Activated naive CD8-positive, alpha-beta T cell treated with anti-CD3 and anti-CD28 coated beads, Interleukin-2, amount 50 U/mL, for 16 hours (primary cell): ENCODE measurements around the gene ITGB3BP.
"Not testable (repeated sequence)": the region's sequence is repeated elsewhere in the genome, so short reads cannot be mapped to it uniquely, and the experiment has no call there.

Source experiments
- DNase-seq: peaks from one replicate; pipeline ENCODE4 v3.0.0-alpha.2; 2020; ENCODE audit warnings: low read depth, low spot score

Gene ITGB3BP

GRCh38 chr1:63506782-63507181 is 16.2 kb downstream of the ITGB3BP start:
- DNase-seq, result no peak

DNA sequence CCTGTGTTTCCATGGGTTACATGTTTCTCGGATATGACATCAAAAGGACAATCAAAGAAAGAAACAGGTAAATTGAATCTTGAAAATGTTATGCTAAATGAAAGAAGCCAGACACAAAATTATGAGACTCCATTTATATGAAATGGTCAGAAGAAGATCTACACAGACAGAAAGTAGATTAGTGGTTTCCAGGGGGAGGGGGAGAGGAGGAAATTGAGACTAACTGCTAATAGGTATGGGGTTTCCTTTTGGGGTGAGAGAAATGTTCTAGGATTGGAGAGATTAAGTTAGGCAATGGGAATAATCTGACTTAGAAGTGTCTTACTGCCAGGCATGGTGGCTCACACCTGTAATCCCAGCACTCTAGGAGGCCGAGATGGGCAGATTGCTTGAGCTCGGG is 21.8 kb downstream of the ITGB3BP start:
- DNase-seq, result no peak

DNA sequence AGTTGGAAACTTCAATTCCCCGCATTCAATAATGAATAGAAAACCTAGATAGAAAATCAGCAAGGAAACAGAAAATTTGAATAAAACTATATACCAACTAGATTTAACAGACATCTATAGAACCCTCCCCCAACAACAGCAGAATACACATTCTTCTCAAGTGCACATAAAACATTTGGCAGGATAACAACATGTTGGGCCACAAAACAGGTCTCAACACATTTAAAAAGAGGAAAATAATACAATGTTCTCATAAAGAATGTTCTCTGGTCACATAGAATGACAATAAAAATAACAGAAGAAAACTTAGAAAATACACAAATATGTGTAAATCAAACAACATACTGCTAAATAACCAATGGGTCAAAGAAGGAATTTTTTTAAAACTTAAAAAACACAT is 24.9 kb downstream of the ITGB3BP start:
- no peak for DNase-seq

GRCh38 chr1:63497577-63497976 is 25.4 kb downstream of the ITGB3BP start:
- no peak for DNase-seq

GRCh38 chr1:63487336-63488065 is 35.5 kb downstream of the ITGB3BP start:
- no peak for DNase-seq

GRCh38 chr1:63486629-63487028 is 36.4 kb downstream of the ITGB3BP start:
- no peak for DNase-seq

DNA sequence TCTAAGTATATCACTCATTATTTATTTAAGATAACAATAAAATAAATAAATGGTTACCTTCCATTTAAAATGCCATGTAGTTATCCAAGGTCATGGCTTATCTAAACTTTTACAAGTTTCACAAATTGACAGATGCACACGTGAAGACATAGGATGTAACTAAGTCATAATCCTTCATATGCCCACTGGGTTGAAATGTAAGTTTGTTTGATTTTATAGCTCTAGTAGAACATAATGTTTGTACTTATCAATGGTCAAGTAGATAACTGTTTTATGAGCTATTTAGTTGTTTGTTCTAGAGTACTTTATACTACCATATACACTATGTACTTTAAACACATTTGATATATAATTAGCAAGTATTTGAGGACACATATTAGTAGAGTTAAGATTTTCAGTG is 43.0 kb downstream of the ITGB3BP start:
- no peak for DNase-seq

GRCh38 chr1:63475761-63476160 is 47.3 kb downstream of the ITGB3BP start:
- DNase-seq, result no peak

- DNase-seq, result not testable (repeated sequence)
These were observed 54.3 kb downstream of the ITGB3BP start for GRCh38 chr1:63468683-63469082.

DNA sequence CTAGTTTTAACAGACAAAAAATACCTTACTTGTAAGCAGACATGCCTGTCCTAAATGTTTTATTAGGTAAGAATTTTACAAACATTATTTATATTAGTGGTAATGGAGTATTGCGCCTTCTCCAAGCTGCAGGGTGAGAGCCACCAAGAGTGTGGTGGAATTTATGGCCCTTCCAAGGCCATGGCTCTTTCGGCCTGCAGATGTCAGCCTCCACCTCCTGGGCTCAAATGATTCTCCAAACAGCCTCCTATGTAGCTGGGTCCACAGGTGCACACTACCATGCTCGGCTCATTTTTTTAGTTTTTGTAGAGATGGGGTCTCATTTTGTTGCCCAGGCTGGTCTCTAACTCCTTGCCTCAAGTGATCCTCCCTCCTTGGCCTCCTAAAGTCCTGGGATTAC is 56.3 kb downstream of the ITGB3BP start:
- DNase-seq, result no peak

DNA sequence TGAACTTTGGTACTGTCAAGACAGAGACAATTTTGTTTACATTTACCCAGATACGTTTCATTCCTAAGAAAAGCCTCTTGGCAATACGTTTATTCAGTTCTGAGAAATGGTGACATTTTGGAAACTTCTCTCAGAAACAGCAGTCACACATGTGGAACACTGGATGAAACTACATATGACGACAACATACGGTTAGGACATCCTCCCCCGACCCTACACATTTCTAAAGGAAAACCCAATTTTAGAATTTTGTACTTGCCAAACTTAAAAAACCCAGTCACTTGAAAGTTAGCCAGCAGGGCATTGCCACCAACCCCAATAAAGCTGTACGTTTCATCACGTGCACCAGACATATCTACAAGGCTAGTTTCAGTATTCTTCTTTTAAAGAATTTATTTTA is 56.8 kb downstream of the ITGB3BP start:
- DNase-seq, result no peak

DNA sequence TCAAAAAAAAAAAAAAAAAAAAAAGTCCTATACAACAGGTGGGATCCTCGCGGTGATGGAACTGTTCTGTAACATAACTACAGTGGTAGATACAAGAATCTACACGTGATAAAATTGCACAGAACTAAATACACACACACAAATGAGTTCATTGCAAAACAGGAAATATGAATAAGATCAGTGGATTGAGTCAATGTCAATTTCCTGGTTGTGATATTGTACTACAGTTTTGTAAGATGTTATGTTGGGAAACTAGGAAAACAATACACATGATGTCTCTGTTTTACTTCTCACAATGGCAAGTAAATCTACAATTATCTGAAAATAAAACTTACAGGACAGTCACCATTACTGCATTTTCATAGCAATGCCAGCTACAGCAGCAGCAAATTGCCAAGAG is 59.8 kb downstream of the ITGB3BP start:
- DNase-seq, result no peak

DNA sequence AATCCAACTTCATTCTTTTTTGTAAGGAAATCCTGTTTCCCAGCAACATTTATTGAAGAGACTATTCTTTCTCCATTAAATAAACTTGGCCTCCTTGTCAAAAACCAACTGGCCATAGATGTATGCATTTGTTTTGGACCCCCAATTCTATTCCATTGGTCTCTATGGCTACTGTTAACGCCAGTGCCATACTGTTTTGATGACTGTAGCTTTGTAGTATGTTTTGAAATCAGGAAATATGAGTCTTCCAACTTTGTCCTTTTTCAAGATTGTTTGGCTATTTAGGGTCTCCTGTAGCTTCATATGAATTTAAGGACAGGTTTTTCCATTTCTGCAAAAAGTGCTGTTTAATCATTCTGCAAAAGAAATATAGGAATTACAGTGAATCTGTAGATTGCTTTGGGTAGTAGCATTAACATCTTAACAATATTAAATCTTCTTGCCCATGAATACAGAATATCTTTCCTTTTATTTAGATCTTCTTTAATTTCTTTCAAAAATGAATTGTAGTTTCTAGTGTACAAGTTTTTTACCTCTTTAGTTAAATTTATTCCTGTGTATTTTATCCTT is 61.3 kb downstream of the ITGB3BP start:
- DNase-seq, result no peak

DNA sequence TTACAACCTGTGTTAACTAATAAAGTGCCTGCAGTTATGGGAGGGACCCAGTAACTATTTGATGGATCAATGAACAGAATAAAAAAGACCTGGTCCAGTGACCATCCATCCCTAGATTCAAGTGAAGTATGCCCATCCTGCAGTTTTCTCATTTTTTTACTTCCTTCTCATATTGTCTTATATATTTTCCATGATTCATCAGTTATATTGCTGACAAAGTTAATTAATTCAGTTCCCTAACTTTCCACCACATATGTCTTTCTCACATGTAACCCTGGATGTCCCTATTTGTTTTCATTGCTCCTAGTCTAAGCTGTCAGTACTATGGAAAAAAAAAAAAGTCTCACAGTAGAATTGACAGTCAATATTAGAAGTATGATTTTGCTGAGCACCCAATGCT is 64.3 kb downstream of the ITGB3BP start:
- DNase-seq, result no peak

DNA sequence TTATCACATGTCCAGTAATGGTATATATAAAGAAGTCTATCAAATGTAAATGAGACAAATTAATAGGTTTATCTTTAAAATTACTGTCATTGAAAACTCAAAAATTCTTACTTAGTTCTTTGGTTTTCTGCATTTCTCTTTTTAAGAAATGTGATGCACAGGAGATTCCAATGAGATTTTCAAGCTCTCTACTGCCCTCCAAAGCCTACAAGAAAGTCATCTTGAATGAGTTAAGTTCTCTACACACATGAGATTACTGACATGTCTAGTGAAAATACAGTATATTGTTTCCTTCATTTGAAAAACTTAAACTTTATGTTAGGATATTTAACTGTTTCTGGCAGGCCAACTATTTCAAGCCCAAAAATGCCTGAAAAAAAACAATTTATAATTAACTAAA is 68.8 kb downstream of the ITGB3BP start:
- DNase-seq, result no peak

DNA sequence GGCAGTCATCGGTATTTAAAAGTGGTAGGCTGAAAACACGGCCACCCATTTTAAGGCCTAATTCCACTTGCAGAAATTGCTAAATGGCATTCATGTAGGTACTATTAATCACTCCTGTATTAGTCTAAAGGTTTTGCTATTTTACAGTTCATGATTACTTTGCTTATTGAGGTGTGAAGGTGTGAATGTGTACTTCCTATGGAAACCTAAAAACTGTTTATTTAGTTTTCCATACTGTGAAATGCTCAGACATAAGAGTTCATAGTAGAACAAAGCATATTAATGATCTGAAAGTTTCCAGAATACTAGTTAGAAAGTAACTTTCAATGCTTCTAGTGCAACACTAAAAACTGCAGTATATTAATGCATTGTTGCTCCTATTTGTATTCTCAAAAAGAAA is 69.8 kb downstream of the ITGB3BP start:
- no peak for DNase-seq

GRCh38 chr1:63450416-63450815 is 72.6 kb downstream of the ITGB3BP start:
- no peak for DNase-seq

- DNase-seq, result no peak
These were observed 74.2 kb downstream of the ITGB3BP start for GRCh38 chr1:63448731-63449246.

DNA sequence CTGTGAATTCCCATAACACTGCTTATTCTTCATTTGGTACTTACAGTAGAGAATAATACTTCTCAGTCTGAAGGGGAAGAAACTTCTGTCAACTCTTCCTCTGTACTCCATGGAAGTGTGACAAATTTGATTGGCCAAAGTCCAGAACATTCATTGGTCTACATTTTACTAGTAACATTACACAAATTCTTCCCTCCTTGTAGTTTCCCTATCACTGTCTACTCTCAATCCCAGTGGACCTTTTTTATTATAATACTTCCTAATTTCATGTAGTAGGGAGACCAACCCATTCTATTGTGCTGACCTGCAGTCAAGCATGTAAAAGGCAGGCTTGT is 80.9 kb downstream of the ITGB3BP start:
- no peak for DNase-seq

GRCh38 chr1:63435161-63435560 is 87.9 kb downstream of the ITGB3BP start:
- DNase-seq, result no peak

DNA sequence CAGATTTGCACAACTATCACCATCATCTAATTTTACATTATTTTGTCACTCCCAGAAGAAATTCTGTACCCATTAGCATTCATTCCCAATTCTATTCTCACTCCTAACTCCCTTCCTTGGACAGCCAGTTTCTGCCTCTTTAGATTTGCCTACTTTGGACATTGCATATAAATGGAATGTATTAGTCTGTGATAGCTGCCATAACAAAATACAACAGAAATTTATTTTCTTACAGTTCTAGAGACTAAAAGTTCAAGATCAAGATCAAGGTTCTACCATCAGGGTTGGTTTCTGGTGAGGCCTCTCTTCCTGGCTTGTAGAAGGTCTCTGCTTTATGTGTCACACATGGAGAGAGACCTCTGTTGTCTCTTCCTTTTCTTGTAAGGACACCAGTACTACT is 93.7 kb downstream of the ITGB3BP start:
- no peak for DNase-seq

GRCh38 chr1:63428815-63429214 is 94.2 kb downstream of the ITGB3BP start:
- DNase-seq, result no peak

DNA sequence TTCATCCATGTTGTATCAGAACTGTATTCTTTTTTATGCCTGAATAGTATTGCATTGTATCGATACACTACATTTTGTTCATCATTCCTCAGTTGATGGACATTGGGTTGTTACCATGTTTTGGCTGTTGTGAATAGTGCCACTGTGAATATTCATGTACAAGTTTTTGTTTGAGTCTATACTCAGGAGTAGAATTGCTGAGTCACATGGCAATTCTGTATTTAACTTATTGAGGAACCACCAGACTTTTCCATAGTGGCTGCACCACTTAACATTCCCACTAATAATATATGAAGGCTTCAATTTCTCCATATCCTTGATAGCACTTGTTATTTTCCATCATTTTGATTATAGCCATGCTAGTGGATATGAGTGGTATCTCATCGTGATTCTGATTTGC is 99.4 kb downstream of the ITGB3BP start:
- no peak for DNase-seq

- not testable (repeated sequence) for DNase-seq
These were observed 102.3 kb downstream of the ITGB3BP start for GRCh38 chr1:63420746-63421145.
